Gastroesophageal sphincter (tissue), 3 donors: ENCODE measurements around the gene ZGLP1.
"Not testable (repeated sequence)": the region's sequence is repeated elsewhere in the genome, so short reads cannot be mapped to it uniquely, and the experiment has no call there.

Source experiments
- EP300 ChIP-seq: sonication (generic); formaldehyde crosslinking; IDR thresholded peaks from one replicate; pipeline ENCODE4 v1.6.1; 2017; ENCODE audit warnings: antibody characterized with exemption, mild to moderate bottlenecking
- POLR2A ChIP-seq, 2 donors: fragments of 450-650 bp; IDR thresholded peaks; one replicate each; pipeline ENCODE4 v1.6.1; 2017; ENCODE audit warnings: antibody characterized with exemption in 2 of 2, mild to moderate bottlenecking in 2 of 2, moderate library complexity in 1 of 2
- POLR2AphosphoS5 ChIP-seq: sonication (generic); formaldehyde crosslinking; IDR thresholded peaks from one replicate; pipeline ENCODE4 v1.6.1; 2017; ENCODE audit warnings: antibody characterized with exemption
- TF ChIP-seq, protein P1 (sequence below), 4 experiments: fragments of 200-600 bp in 2 of 4; fragments of 450-650 bp in 2 of 4; sonication (generic) in 1 of 4; IDR thresholded peaks; one replicate each; pipeline ENCODE4 v1.5.1; 2017 to 2019; ENCODE audit warnings: antibody characterized with exemption in 4 of 4, mild to moderate bottlenecking in 2 of 4, moderate library complexity in 2 of 4

DNA sequence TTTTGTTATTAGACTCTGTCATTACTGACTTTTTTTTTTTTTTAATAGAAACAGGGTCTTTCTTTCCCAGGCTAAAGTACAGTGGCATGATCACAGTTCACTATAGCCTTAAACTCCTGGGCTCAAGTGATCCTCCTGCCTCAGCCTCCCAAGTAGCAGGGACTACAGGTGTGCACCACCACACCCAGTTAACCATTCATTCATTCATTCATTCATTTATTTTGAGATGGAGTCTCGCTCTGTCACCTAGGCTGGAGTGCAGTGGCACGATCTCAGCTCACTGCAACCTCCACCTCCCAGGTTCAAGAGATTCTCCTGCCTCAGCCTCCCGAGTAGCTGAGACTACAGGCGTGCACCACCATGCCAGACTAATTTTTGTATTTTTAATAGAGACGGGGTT lies 27.6 kb downstream of the ZGLP1 start:
- TF ChIP-seq, protein P1, sequence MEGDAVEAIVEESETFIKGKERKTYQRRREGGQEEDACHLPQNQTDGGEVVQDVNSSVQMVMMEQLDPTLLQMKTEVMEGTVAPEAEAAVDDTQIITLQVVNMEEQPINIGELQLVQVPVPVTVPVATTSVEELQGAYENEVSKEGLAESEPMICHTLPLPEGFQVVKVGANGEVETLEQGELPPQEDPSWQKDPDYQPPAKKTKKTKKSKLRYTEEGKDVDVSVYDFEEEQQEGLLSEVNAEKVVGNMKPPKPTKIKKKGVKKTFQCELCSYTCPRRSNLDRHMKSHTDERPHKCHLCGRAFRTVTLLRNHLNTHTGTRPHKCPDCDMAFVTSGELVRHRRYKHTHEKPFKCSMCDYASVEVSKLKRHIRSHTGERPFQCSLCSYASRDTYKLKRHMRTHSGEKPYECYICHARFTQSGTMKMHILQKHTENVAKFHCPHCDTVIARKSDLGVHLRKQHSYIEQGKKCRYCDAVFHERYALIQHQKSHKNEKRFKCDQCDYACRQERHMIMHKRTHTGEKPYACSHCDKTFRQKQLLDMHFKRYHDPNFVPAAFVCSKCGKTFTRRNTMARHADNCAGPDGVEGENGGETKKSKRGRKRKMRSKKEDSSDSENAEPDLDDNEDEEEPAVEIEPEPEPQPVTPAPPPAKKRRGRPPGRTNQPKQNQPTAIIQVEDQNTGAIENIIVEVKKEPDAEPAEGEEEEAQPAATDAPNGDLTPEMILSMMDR (IDR thresholded peaks at IDR 0.05) = not testable (repeated sequence)
- TF ChIP-seq POLR2AphosphoS5; POLR2A (IDR thresholded peaks at IDR 0.05); EP300: not testable (repeated sequence)
